ENCODE data around the gene TRA2B.
A peak's percentile ranks its signal among the peaks of the same experiment; 100 is the strongest.

Gene TRA2B

GRCh38 chr3:185936814-185937688 is 763 bp downstream of the TRA2B start:
- peak overlapping the region; percentile 98 for H3K27ac ChIP-seq
- no peak for TF ChIP-seq CTCF (IDR thresholded peaks at IDR 0.05)
- no peak for TF ChIP-seq ZFX (IDR thresholded peaks at IDR 0.05; ENCODE audit: borderline replicate concordance)

- TF ChIP-seq CTCF (IDR thresholded peaks at IDR 0.05) (no peak), ZFX (IDR thresholded peaks at IDR 0.05; ENCODE audit: borderline replicate concordance) (no peak)
- peak overlapping the region; percentile 98 for H3K27ac ChIP-seq
Observed at GRCh38 chr3:185936273-185936629, 1.6 kb downstream of the TRA2B start.

GRCh38 chr3:185935465-185936272 is 2.1 kb downstream of the TRA2B start:
- no peak for TF ChIP-seq ZFX (IDR thresholded peaks at IDR 0.05; ENCODE audit: borderline replicate concordance)
- TF ChIP-seq CTCF (IDR thresholded peaks at IDR 0.05) = no peak
- peak overlapping the region; percentile 98 for H3K27ac ChIP-seq

GRCh38 chr3:185934767-185935464 is 2.9 kb downstream of the TRA2B start:
- H3K27ac ChIP-seq = peak overlapping the region; percentile 98
- TF ChIP-seq CTCF (IDR thresholded peaks at IDR 0.05) (no peak), ZFX (IDR thresholded peaks at IDR 0.05; ENCODE audit: borderline replicate concordance) (no peak)

- TF ChIP-seq CTCF (IDR thresholded peaks at IDR 0.05) = no peak
- TF ChIP-seq ZFX (IDR thresholded peaks at IDR 0.05; ENCODE audit: borderline replicate concordance) = no peak
- peak overlapping the region; percentile 98 for H3K27ac ChIP-seq
Observed at GRCh38 chr3:185934174-185934557, 3.6 kb downstream of the TRA2B start.

- H3K27ac ChIP-seq = peak overlapping the region; percentile 98
- TF ChIP-seq CTCF (IDR thresholded peaks at IDR 0.05) (no peak), ZFX (IDR thresholded peaks at IDR 0.05; ENCODE audit: borderline replicate concordance) (no peak)
Observed at GRCh38 chr3:185933374-185934173, 4.2 kb downstream of the TRA2B start.

Measured in 22Rv1 (cell line).